ENCODE measurements around the gene RNU1-4. TPM values are rescaled to one million over a fixed set of nuclear protein-coding genes. Genes with fewer than 3 reads are reported as not detected.
"Not testable (repeated sequence)": the region's sequence is repeated elsewhere in the genome, so short reads cannot be mapped to it uniquely, and the experiment has no call there.

RNU1-4 gene
- polyA plus RNA-seq, 1 of the 3 experiments (the other 2 are of a cell fraction) = not detected

DNA sequence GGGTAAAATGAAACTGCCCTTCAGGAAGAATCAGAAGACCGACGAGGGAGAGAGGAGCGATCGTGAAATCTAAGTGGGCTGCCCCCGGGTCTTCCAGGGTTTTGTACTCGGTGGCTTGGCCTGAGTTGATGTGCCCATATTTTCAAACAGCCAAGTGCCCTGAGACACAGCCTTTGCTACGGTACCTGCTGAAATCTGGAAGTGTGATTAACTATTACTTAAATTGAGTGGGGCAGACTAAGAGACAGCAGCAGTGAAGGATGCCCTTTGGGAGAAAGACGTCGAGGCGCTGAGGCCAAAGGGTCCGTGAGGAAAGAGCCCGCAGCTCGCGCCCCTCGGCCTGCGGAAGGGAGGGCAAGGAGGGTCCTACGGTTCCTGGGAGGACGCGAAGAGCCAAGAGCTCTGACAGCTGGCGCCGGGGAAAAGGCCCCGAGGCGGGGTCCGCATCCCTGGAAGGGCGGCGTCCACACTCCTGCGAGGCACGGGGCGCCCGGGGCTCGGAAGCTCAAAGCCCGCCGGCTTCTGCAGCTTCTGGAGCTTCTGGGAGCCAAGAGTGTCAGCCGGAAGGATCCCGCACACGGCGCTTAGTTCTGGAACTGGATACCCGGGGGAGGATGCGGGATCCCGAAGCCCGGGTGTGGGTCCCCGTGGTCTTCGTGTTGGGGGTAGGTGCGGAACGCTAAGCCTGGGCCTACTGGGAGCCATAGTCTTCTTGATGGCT is 15.4 kb upstream of the RNU1-4 start (continued):
- TF ChIP-seq CTCF (IDR thresholded peaks at IDR 0.05) (no peak), TEAD4 (IDR thresholded peaks at IDR 0.05; ENCODE audit: borderline replicate concordance, insufficient read depth) (no peak), MEF2A (IDR thresholded peaks at IDR 0.05; ENCODE audit: borderline replicate concordance, low read depth) (no peak), YY1 (IDR thresholded peaks at IDR 0.05; ENCODE audit: low read depth) (no peak), NFIC (IDR thresholded peaks at IDR 0.05; ENCODE audit: borderline replicate concordance) (no peak), SMC3 (IDR thresholded peaks at IDR 0.05; ENCODE audit: low read depth, low read length) (no peak)

DNA sequence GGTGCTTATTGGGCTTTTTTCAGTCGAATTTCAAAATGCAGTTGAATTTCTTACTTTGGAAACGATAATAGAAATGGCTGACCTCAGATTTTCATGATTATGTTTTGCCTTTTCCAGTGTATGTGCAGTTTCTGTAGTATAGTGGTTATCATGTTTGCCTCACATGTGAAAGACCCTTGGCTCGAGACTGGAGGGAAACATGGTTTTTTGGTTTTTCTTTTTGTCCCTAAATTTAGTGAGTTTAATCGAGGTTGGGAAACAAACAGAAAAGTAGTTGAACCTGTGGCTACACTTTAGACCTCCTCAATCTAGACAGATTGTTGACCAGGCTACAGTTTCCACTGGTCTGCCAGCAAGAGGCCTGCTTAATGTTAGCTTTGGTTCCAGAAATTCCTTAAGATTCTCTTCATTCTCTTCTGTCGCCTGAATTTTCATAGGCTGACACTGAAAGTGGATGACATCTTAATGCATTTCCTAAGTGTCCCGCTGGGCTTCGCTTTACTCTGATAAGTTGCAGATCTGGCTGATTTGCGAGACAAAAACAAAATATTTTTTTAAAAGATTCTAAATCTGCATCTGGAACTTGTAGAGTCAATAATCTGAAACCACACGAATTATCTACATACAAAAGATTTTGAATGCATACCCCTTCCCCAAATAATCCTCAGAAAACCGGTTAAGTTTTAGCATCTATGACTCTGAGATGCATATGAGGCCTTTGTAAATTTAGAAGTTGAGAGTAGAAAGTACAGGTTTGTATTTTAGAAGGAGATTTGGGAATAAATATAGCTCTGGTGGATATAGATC is 14.7 kb upstream of the RNU1-4 start:
- H3K27ac ChIP-seq (ENCODE audit: low read depth in 2 of 2, low read length in 1 of 2); POLR2A ChIA-PET; H3K4me1 ChIP-seq (ENCODE audit: control insufficient read depth in 1 of 2, insufficient read depth in 2 of 2, low read depth in 1 of 2, low read length in 1 of 2); H3K79me2 ChIP-seq (ENCODE audit: insufficient read depth); H3K9me2 ChIP-seq; H3K4me3 ChIP-seq (ENCODE audit: low read depth in 2 of 2, low read length in 1 of 2); H2AFZ ChIP-seq (ENCODE audit: low read depth); H3K4me2 ChIP-seq; H4K20me1 ChIP-seq (ENCODE audit: insufficient read depth); H3F3A ChIP-seq (replicated peaks; ENCODE audit: insufficient read depth); H3K36me3 ChIP-seq (replicated peaks in 1 of 2; ENCODE audit: control insufficient read depth in 1 of 2, insufficient read depth in 2 of 2, low read length in 1 of 2); H3K9ac ChIP-seq; H3K9me3 ChIP-seq: not testable (repeated sequence)
- peak; percentile 22 for DNase-seq
- 54% methylated on average over 10 of the region's 10 CpGs for WGBS (ENCODE audit: low lambda C conversion rate)
- H3K27me3 ChIP-seq (ENCODE audit: insufficient read depth) = peaks cover 14% of the 10 kb centered on the region
- CTCF ChIA-PET = interaction anchor here (1.7 kb wide), 1 partner anchor 18 kb away, joined by 5 read pairs; no protein-coding TSS in a partner anchor

GRCh38 chr1:16727190-16728111 is 12.9 kb upstream of the RNU1-4 start:
- Histone ChIP-seq H3K79me2 (ENCODE audit: insufficient read depth) (no peaks in the 10 kb centered on the region), H3K9me3 (no peaks in the 10 kb centered on the region), H3K9me2 (no peaks in the 10 kb centered on the region), H3K27me3 (ENCODE audit: insufficient read depth) (peaks cover 14% of the 10 kb centered on the region), H3F3A (replicated peaks; ENCODE audit: insufficient read depth) (no peaks in the 10 kb centered on the region), H3K4me1 (ENCODE audit: control insufficient read depth in 1 of 2, insufficient read depth in 2 of 2, low read depth in 1 of 2, low read length in 1 of 2) (no peaks in the 10 kb centered on the region), H3K4me2 (no peak overlapping the region), H3K9ac (no peak overlapping the region), H3K4me3 (ENCODE audit: low read depth in 2 of 2, low read length in 1 of 2) (no peak overlapping the region), H3K36me3 (replicated peaks in 1 of 2; ENCODE audit: control insufficient read depth in 1 of 2, insufficient read depth in 2 of 2, low read length in 1 of 2) (no peaks in the 10 kb centered on the region), H4K20me1 (ENCODE audit: insufficient read depth) (no peaks in the 10 kb centered on the region), H2AFZ (ENCODE audit: low read depth) (no peak overlapping the region), H3K27ac (ENCODE audit: low read depth in 2 of 2, low read length in 1 of 2) (no peak overlapping the region)
- ChIA-PET POLR2A (no interaction called here), CTCF (interaction anchor here (0.7 to 1.1 kb wide), 2 partner anchors 11 to 20 kb away, joined by 3 to 4 read pairs; no protein-coding TSS in a partner anchor)
- peak; percentile 29 for DNase-seq
- 80% methylated on average over 42 of the region's 42 CpGs for WGBS (ENCODE audit: low lambda C conversion rate)
- TF ChIP-seq EZH2phosphoT487 (IDR thresholded peaks at IDR 0.05; ENCODE audit: borderline replicate concordance, low read depth) = no peak
- no peak for TF ChIP-seq SMC3 (IDR thresholded peaks at IDR 0.05; ENCODE audit: low read depth, low read length)
- TF ChIP-seq NRF1 (IDR thresholded peaks at IDR 0.05; ENCODE audit: low read depth, low read length) = no peak
- TF ChIP-seq, protein P1, sequence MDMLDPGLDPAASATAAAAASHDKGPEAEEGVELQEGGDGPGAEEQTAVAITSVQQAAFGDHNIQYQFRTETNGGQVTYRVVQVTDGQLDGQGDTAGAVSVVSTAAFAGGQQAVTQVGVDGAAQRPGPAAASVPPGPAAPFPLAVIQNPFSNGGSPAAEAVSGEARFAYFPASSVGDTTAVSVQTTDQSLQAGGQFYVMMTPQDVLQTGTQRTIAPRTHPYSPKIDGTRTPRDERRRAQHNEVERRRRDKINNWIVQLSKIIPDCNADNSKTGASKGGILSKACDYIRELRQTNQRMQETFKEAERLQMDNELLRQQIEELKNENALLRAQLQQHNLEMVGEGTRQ (IDR thresholded peaks at IDR 0.05; ENCODE audit: borderline replicate concordance, low read depth, low read length) = no peak
- TF ChIP-seq USF1 (IDR thresholded peaks at IDR 0.05; ENCODE audit: borderline replicate concordance, low read depth) = no peak

- H3K9me3 ChIP-seq; CTCF ChIA-PET; H3K4me1 ChIP-seq (ENCODE audit: control insufficient read depth in 1 of 2, insufficient read depth in 2 of 2, low read depth in 1 of 2, low read length in 1 of 2); H3K9ac ChIP-seq; POLR2A ChIA-PET; H3K36me3 ChIP-seq (replicated peaks in 1 of 2; ENCODE audit: control insufficient read depth in 1 of 2, insufficient read depth in 2 of 2, low read length in 1 of 2); H3K4me2 ChIP-seq; DNase-seq; H4K20me1 ChIP-seq (ENCODE audit: insufficient read depth); H3F3A ChIP-seq (replicated peaks; ENCODE audit: insufficient read depth); H3K79me2 ChIP-seq (ENCODE audit: insufficient read depth); H2AFZ ChIP-seq (ENCODE audit: low read depth); H3K9me2 ChIP-seq; H3K27ac ChIP-seq (ENCODE audit: low read depth in 2 of 2, low read length in 1 of 2); H3K4me3 ChIP-seq (ENCODE audit: low read depth in 2 of 2, low read length in 1 of 2): not testable (repeated sequence)
- WGBS (ENCODE audit: low lambda C conversion rate) = 69% methylated on average over 18 of the region's 24 CpGs
- H3K27me3 ChIP-seq (ENCODE audit: insufficient read depth) = peaks cover 14% of the 10 kb centered on the region
Observed at GRCh38 chr1:16728243-16728949, 11.9 kb upstream of the RNU1-4 start.

Measured in SK-N-SH (cell line).